Measurements from ENCODE around the gene GRIN2B. TPM values are rescaled to one million over a fixed set of nuclear protein-coding genes. Genes with fewer than 3 reads are reported as not detected.

The GRIN2B gene
- total RNA-seq, 6 experiments from 2014 or later = not detected

- H3K4me3 Mint-ChIP-seq = no peak overlapping the region
- no peak for DNase-seq
- no peak for TF ChIP-seq CTCF (IDR thresholded peaks at IDR 0.05)
- H3K4me1 Mint-ChIP-seq (ENCODE audit: low read depth) = no peaks in the 10 kb centered on the region
- no peaks in the 10 kb centered on the region for H3K36me3 Mint-ChIP-seq (ENCODE audit: low read depth)
- H3K9me3 Mint-ChIP-seq = peaks cover 24% of the 10 kb centered on the region
- H3K27me3 Mint-ChIP-seq (ENCODE audit: insufficient read depth) = no peaks in the 10 kb centered on the region
- H3K27ac Mint-ChIP-seq = no peak overlapping the region
Observed at GRCh38 chr12:13948621-13949020, 32.8 kb downstream of the GRIN2B start.

- no peak for TF ChIP-seq CTCF (IDR thresholded peaks at IDR 0.05)
- Mint-ChIP-seq H3K4me3 (no peak overlapping the region), H3K27ac (no peak overlapping the region), H3K36me3 (ENCODE audit: low read depth) (no peaks in the 10 kb centered on the region), H3K4me1 (ENCODE audit: low read depth) (no peaks in the 10 kb centered on the region), H3K9me3 (peaks cover 22% of the 10 kb centered on the region), H3K27me3 (ENCODE audit: insufficient read depth) (no peaks in the 10 kb centered on the region)
- no peak for DNase-seq
Observed at GRCh38 chr12:13947276-13947946, 34.0 kb downstream of the GRIN2B start.

GRCh38 chr12:13945641-13946040, 35.8 kb downstream of the GRIN2B start:
- no peak overlapping the region for H3K4me3 Mint-ChIP-seq
- no peak overlapping the region for H3K27ac Mint-ChIP-seq
- H3K36me3 Mint-ChIP-seq (ENCODE audit: low read depth) = no peaks in the 10 kb centered on the region

GRCh38 chr12:13945236-13945635, 36.2 kb downstream of the GRIN2B start:
- Mint-ChIP-seq H3K36me3 (ENCODE audit: low read depth) (no peaks in the 10 kb centered on the region), H3K9me3 (peaks cover 30% of the 10 kb centered on the region), H3K4me1 (ENCODE audit: low read depth) (no peaks in the 10 kb centered on the region)

More at GRCh38 chr12:13945641-13946040, 35.8 kb downstream of the GRIN2B start:
- peaks cover 30% of the 10 kb centered on the region for H3K9me3 Mint-ChIP-seq
- no peaks in the 10 kb centered on the region for H3K27me3 Mint-ChIP-seq (ENCODE audit: insufficient read depth)
- no peaks in the 10 kb centered on the region for H3K4me1 Mint-ChIP-seq (ENCODE audit: low read depth)
- DNase-seq = no peak
- TF ChIP-seq CTCF (IDR thresholded peaks at IDR 0.05) = no peak

GRCh38 chr12:13942826-13943225, 38.6 kb downstream of the GRIN2B start:
- Mint-ChIP-seq H3K27ac (no peak overlapping the region), H3K4me1 (ENCODE audit: low read depth) (no peaks in the 10 kb centered on the region), H3K36me3 (ENCODE audit: low read depth) (no peaks in the 10 kb centered on the region), H3K4me3 (no peak overlapping the region), H3K9me3 (peaks cover 32% of the 10 kb centered on the region), H3K27me3 (ENCODE audit: insufficient read depth) (no peaks in the 10 kb centered on the region)
- no peak for DNase-seq
- TF ChIP-seq CTCF (IDR thresholded peaks at IDR 0.05) = no peak

More at GRCh38 chr12:13945236-13945635, 36.2 kb downstream of the GRIN2B start:
- Mint-ChIP-seq H3K27ac (no peak overlapping the region), H3K27me3 (ENCODE audit: insufficient read depth) (no peaks in the 10 kb centered on the region), H3K4me3 (no peak overlapping the region)
- no peak for TF ChIP-seq CTCF (IDR thresholded peaks at IDR 0.05)
- DNase-seq = no peak
